Measurements from ENCODE around the gene SLC51A. TPM values are rescaled to one million over a fixed set of nuclear protein-coding genes. Genes with fewer than 3 reads are reported as not detected.
A peak's percentile ranks its signal among the peaks of the same experiment; 100 is the strongest.
"Not testable (repeated sequence)": the region's sequence is repeated elsewhere in the genome, so short reads cannot be mapped to it uniquely, and the experiment has no call there.

The SLC51A gene
- total RNA-seq, 2 donors from 2014 or later, result 0.46 to 86.3 TPM

DNA sequence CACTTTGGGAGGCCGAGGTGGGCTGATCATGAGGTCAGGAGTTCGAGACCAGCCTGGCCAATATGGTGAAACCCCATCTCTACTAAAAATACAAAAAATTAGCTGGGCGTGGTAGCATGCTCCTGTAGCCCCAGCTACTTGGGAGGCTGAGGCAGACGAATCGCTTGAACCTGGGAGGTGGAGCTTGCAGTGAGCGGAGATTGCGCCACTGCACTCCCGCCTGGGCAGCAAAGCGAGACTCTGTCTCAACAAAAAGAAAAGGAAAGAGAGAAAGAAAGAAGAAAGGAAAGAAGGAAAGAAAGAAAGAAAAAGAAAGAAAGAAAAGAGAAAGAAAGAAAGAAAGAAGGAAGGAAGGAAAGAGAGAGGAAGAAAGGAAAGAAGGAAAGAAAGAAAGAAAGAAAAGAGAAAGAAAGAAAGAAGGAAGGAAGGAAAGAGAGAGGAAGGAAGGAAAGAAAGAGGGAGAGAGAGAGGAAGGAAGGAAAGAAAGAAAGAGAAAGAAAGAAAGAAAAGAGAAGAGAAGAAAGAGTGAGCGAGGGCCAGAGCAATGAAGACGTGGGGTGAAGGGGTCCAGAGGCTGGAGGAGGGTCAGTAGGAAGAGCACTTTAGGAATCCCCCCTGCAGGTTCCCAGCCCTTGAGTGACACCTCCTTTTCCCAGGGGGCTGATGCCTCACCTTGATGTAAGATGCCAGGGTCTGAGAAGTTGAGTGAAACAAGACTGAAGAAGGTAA, 6.2 kb upstream of the SLC51A start:
- ATAC-seq; intact Hi-C loops (cut with DNase I, micrococcal nuclease); DNase-seq: not testable (repeated sequence)

DNA sequence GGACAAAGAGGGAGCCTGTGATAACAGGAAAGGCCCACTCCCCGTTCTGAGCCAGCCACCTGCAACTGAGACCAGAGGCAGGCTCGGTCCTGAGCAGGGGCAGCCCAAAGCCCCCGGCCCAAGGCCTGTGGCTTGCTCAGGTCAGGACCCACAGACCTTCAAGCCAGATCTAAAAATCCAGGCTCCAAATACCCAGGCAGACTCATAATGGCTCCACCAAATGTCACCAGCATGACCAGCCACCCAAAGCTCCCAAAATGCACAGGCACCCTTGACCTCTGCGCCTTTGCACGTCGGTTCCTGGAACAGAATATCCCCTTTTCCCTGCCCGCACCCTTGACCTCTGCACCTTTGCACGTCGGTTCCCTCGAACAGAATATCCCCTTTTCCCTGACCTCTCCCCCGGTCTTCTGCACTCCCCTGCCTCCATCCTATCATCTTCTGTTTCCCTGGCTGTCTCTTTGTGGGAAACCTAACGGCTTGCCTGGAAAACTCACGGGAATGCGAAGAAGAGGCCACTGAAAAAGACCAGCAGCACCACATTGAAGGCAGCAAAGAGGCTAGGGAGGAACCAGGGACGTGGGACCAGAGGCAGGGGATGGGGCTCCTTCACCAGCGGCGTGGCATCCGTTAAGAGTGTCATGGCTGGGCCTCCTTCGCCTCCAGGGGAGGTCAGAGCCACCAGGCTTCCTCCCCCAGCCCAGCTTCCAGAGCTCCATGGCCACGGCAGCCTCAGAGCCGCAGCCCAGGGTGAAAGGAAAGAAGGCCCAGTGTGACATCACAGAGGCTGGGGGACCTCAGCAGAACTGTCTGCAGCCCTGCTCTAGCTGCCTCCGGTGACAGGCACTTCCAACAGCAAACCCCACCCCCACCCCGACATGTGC, 5.4 kb upstream of the SLC51A start, which contains the start of gene ZDHHC19:
Gene ZDHHC19, minus strand, starts transcription at position 728 of the 884 bp plus-strand sequence. Its CDS starts 85 bp downstream, at position 643.
- intact Hi-C loops (cut with DNase I, micrococcal nuclease), result no loop called here
- no peak for DNase-seq
- no peak for ATAC-seq

DNA sequence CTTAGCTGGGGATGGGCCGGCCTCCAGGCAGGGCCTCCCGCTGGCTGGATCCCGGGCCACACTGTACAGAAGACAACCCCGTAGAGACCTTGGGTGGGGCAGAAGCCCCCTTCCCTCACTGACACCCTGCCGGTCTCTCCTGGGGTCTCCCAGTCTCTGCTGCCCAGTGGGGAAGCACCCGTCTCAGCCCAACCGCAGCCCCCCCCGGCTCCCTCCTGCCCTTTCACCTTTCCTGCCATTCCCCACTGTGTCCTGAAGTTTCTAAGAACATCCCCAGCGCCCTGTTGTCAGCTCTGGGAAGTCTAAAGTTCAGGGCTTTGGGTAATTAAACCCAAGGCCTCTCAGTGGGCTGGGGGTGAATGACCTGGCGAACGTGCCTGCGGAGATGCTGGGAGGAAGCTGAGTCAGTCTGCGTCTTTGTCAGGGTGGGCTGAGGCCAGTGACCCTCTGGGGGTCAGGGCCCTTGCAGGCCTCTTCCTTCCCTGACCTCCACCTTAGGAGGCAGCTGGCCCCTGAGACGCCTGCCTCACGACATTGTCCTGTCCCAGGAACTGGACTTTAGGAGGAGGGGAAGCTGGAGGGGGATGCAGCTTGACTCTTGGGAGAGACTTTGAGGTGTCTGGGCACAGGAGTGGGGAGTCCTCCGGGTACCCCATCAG, 1.4 kb upstream of the SLC51A start:
- intact Hi-C loops (cut with DNase I, micrococcal nuclease), result no loop called here
- DNase-seq (no peak), ATAC-seq (peak; percentile 54)

DNA sequence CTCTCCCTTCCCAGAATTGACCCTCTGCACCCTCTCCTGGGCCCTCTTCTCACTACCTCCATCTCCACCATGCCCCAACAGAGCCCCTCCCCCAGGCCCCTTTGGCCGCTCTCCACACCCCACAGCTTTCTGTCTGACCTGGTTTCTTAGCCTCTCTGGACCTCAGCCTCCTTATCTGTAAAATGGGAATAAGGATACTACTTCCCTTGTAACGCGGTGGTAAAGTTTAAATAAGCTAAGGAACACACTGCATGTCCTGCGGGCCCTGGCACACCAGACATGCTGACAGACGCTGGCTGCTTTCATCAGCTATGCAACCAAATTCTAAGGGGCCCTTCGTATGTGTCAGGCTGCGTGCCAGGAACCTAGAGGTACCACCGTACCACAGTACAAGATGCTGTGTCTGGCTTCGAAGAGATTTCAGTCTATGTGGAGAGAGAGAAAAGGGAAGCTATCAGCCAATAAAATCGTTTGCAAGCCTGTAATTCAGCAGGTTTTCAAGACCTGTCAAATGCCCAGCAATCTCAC, 777 bp upstream of the SLC51A start:
- no peak for DNase-seq
- intact Hi-C loops (cut with DNase I, micrococcal nuclease), result no loop called here
- no peak for ATAC-seq

GRCh38 chr3:196216681-196217211, 412 bp downstream of the SLC51A start:
- intact Hi-C loops (cut with DNase I, micrococcal nuclease), result no loop called here
- no peak for DNase-seq
- peak; percentile 8 for ATAC-seq

DNA sequence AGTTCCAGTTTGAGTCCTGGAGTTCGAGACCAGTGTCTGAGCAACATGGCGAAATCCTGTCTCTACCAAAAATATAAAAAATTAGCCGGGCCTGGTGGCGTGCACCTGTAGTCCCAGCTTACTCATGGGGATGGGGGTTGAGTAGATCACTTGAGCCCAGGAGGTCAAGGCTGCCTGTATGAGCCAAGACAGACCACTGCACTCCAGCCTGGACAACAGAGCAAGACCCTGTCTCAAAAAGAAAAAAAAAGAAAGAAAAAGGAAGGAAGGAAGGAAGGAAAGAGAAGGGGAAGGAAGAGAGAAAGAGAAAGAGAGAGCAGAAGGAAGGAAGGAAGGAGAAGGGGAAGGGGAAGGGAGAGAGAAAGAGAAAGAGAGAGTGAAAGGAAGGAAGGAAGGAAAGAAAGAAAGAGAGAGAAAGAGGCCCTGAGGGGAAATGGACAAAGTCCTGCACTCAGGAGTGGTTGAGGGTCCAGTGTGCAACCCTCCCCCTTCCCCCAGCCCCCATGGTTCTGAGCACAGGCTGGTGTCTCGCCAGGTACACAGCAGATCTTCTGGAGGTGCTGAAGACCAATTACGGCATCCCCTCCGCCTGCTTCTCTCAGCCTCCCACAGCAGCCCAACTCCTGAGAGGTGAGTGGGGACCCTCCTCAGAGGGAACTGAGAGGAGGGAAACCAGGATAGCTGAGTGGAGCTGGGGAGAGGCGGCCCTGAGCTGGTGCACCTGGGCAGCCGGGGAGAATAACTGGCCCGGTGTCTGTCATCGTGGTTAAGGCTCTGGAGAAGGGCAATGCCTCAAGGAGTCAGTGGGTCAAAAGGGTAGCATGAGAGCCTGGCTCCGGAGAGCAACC, 1.2 kb downstream of the SLC51A start:
- no peak for DNase-seq
- no peak for ATAC-seq
- intact Hi-C loops (cut with DNase I, micrococcal nuclease), result no loop called here

GRCh38 chr3:196218155-196218712, 1.9 kb downstream of the SLC51A start:
- no peak for DNase-seq
- peak; percentile 30 for ATAC-seq
- intact Hi-C loops (cut with DNase I, micrococcal nuclease), result no loop called here

GRCh38 chr3:196219194-196219969, 3.0 kb downstream of the SLC51A start:
- DNase-seq, result peak; percentile 68 to 69
- peak; percentile 43 for ATAC-seq
- intact Hi-C loops (cut with DNase I, micrococcal nuclease), result no loop called here

- ATAC-seq (no peak), DNase-seq (no peak)
These were observed 3.6 kb downstream of the SLC51A start for GRCh38 chr3:196219970-196220311.

DNA sequence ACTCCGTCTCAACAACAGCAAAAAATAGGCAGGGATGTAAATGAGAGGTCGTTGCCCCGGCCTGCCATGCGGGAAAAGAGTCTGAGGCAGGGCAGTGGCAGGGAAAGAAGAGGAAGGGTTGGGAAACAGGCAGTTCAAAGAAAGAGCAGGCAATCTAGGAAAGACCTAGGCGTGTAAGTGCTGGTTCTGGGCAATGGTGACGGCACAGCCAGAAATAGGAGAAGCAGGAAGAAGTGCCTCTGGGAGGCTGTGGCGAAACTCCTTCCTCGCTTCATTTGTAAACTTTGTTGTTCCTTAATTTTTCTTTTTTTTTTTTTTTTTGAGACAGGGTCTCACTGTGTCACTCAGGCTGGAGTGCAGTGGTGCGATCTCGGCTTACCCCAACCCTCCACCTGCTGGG, 4.3 kb downstream of the SLC51A start:
- ATAC-seq (no peak), DNase-seq (no peak)
- intact Hi-C loops (cut with DNase I, micrococcal nuclease), result no loop called here

More at GRCh38 chr3:196219970-196220311, 3.6 kb downstream of the SLC51A start:
- intact Hi-C loops (cut with DNase I, micrococcal nuclease), result no loop called here

- intact Hi-C loops (cut with DNase I, micrococcal nuclease), result no loop called here
- ATAC-seq (no peak), DNase-seq (no peak)
These were observed 4.7 kb downstream of the SLC51A start for GRCh38 chr3:196220991-196221390.

- no peak for ATAC-seq
- no peak for DNase-seq
- intact Hi-C loops (cut with DNase I, micrococcal nuclease), result no loop called here
These were observed 6.7 kb downstream of the SLC51A start for GRCh38 chr3:196222876-196223595.

GRCh38 chr3:196225086-196225485, 8.8 kb downstream of the SLC51A start:
- intact Hi-C loops (cut with DNase I, micrococcal nuclease), result no loop called here
- DNase-seq (no peak), ATAC-seq (no peak)

DNA sequence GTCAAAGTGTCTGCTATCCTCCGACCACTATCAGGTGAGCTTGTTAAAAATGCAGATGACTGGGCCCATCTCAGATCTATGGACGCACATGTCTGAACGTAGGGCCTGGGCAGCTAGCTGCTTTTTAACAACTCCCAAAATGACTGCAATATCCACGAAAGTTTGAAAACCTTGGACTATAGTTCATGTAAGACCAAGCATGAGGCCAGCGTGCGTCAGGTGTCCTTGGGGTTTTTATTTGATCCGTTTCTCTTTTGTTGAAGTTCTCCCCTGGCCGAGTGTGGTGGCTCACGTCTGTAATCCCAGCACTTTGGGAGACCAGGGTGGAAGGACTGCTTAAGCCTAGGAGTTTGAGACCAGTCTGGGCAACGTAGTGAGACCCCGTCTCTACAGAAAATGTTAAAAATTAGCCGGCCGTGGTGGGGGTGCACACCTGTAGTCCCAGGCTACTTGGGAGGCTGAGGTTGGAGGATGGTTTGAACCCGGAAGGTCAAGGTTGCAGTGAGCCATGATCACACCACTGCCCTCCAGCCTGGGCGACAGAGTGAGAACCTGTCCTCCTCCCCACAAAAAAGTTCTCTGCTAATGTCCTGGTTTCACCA, 9.5 kb downstream of the SLC51A start:
- ATAC-seq (no peak), DNase-seq (no peak)
- intact Hi-C loops (cut with DNase I, micrococcal nuclease), result no loop called here

GRCh38 chr3:196227121-196227561, 10.8 kb downstream of the SLC51A start:
- intact Hi-C loops (cut with DNase I, micrococcal nuclease), result no loop called here
- DNase-seq (no peak), ATAC-seq (peak; percentile 4)

Measured in left colon (tissue), 2 donors.